Stimulated activated CD8-positive, alpha-beta memory T cell treated with anti-CD3 and anti-CD28 coated beads, Interleukin-2, amount 100 ng/mL, for 48 hours (primary cell): ENCODE data around the gene GYG1.

Experiments used
- DNase-seq, 2 donors: peaks; one replicate each; pipeline ENCODE4 v3.0.0-alpha.2; 2020; ENCODE audit warnings: low read depth in 2 of 2

The GYG1 gene

DNA sequence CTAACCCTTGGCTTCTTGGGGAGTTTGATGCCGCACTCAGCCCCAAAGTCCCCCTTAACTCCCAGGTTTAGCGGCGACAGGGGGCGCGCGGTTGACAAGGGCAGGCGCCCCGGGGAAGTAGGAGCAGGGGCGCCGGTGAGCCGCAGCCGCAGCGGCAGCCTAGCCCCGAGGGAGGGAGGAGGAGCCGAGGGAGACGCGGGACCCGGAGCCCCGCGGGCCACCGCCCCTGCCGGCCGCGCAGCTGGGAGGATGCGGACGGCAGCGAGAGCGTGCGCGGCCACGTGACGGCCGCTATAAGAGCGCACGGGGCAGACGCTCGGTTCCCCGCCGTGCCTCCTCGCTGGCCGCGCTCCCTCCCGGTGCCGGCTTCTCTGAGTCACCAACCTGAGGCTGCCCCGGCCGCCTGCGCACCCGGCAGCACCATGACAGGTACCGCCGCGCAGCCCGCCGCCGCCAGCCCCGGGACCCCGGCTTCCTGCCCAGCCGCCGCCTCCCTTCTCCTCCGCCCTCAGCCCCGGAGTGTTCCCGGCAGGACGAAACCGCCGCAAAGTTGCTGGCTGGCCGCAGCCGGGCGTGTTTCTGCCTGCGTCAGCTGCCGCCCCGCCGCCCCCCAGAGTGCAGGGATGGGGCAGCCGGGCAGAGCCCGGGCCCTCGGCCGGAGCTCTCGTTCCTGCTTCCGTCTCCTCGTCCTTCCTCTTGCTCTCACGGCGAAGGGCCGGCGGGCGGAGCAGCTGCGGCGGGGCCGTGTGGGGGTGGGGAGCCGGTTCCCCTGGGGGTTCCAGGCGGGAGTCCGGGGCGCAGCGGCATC, at the start of gene GYG1:
Gene GYG1 (plus strand): TSS at position 322 of the 808 bp plus-strand sequence. CDS start 101 bp downstream, at position 423.
- peak; percentile 59 to 66 for DNase-seq

DNA sequence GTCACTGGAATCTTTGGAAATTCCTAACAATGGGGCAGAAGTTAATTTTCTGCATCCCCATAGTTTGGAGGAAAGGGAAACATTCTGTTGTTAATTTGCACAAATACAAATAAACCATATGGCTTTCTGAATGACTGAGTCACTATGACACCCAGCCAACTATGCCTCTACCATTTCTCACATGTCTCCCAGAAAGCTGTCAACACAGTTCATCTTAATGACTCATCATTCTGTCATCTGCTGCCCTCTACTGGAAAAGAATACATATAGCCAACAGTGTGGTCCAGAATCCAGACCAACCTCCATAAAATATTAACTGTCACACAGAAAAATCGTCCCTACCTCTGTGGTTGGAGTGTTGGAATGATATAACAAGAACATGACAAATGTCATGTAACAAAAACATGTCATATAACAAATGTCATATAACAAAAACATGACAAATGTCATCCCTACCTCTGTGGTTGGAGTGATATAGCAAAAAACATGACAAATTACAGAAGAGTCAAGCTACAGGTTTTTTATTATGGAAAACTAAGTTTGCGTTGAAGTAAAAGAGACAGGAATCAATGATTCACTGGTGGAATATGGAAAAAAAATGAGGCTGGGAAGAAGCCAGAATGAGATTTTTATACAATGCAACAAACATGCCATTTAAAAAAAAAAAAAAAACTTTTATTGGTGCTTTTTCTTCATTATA, 47.7 kb upstream of the GYG1 start:
- no peak for DNase-seq

DNA sequence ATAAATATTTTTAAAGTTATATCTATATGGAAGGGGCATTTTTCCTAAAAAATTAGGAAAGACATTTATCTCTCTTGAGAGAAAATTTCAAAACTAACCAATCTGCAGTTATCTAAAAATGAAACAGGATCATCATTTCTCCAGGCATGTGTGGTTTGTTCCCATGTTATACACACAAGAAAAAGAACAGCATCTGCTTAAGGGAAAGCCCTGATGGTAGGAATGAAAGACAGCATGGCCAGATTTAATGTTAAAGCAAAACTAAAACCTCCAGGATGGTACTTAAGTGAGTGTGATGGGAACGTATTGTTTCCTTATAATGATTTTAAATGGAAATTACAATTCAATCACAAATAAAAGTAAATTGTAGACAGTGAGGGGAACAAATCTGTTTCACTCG, 46.2 kb upstream of the GYG1 start:
- no peak for DNase-seq

DNA sequence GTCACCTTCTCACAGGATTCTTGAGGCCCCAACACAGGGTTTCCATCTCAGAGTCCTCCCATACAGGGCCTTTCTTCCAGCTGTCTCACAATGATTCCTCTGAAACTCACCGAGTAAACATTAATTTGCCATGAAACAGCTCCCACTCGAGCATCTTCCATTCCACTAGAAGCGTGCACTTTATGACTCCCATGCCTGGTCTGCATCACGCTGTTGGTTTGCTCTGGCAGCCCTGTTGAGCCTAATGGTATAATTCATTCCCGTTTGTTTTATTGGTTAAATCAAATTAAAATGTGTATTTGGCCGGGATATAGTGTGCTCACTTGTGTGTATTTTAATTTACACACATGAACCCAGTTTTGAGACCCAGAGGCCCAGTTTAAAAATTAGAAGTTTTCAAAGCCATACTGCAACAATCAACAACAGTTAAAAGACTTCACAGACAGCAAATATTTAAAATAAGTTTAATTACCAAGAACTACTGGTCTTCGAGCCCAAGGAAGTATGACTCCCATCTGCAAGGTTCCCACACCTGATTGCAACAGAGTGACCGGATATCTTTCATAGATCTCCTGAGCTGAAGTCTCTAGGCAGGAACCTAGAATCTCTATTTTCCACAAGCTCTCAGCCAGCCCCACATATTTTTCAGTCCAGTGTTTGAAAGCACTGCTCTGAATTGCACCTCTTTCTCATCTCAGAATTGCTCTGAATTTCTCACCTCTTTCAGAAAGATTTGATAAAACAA, 42.3 kb upstream of the GYG1 start:
- no peak for DNase-seq

DNA sequence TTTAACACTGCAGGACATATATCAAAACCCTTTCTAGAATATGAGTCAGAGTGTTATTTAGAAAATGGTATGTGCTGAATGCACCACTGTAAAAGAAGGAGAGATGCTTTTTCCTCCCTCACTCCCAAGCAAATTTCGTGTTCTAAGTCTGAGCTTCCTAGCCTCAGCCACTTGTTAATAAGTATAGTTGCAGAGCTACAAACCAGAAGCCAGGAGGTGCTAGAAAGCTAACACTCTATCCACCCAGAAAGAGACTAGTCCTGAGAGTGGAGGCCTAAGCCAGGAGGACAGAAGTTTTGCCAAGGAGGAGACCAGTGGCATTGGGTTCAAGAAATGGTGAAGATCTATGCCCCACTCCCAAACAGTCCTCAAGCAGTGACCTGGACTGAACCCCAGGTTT, 40.5 kb upstream of the GYG1 start:
- DNase-seq, result no peak

DNA sequence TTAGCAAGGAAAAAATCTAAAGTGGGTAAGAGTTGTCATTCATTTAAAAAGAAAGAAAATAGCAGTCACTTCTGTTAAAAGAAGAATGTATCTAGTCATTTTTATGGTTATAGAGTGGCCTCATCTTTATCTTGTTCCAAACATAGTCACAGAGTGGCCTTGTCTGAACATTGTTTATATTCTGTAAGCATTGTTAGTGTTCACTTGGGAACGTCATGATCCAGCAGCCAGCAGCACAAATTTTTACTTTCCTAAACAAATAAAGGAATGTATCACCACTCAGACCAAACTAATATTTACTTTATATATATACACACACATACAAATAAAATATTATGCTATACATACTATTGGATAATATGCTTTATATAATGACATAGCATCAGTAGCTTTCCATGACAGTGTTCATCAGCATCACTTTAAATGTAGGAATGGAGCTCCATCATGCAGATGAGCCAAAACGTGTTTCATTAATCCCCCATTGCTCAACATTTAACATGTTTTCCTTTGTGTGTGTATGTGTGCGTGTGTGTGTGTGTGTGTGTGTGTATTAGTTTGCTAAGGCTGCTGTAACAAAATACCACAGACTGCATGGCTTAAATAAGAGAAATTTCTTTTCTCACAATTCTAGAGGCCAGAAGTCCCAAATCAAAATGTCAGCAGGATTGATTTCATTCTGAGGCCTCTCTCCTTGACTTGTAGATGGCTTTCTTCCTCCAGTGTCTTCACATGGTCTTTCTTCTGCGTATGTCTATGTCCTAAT, 39.6 kb upstream of the GYG1 start:
- DNase-seq, result no peak

DNA sequence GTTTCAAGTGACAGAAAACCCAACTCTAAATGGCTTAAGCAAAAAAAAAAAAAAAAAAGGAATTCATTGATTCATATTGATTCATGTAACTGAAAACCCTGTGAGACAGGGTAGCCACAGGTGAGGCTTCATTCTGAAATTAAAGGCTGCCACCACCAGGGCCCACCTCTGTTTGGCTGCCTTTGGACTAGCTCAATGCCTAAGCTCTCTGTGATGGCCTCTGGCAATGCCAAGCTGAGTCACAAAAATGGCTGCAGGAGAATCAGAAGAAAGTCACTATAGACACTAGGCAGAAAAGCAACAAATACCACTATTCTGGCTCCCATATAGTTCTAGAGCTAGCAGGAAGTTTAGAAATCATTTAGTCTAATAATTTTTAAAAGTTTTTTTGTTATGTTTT, 38.2 kb upstream of the GYG1 start:
- no peak for DNase-seq

DNA sequence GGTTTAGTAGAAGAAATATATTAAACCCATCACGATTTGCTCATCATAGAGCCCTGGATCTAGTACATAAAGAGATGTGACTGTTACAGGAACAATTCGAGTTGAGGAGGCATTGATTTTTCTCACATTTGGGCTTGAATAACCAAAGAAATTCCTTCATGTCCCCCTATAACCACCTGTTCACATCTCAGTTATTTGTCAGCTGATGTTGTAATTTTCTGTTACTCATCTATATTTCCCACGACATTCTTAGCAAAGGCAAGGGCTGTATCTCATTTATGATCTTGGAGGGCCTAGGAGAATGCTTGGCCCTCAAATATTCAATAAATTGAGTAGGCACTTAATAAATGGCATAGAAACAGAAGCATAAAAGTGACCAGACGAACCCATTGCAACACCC, 36.4 kb upstream of the GYG1 start:
- no peak for DNase-seq

DNA sequence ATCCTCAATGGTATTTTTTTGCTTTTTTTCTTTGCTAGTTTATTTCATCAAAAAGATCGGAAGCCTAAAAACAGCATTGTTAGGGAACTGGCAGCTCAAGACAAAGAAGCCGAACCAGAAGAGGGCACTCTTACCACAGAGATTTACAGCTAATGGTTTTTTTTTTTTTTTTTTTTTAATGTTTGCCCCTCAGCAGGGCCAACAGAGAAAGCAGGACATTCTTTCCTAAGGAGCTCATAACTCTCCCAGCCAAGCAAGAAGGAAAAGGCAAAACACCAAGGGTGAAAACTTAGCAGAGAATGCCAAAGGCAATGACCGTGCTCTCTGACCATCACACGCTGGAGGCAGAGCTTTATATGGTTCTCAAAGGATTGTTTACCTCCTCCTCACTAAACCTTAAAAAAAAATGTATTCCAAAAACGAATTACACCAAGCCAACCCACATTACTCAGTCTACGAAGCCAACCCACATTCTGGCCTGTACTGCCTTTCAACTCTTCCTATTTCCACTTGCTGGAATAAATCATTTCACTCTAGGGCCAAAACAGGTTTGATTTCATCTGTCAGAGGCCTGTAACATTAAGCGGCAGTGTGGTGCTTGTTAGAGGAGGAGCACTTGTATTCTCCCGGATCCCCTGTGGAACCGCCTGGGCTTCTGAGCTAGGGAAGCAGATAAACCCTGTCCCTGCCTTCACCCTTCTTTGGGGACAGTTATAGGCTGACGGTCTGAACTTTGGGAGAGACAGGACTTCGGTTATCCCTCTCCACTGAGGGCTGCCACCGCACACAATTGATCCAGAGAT, 35.6 kb upstream of the GYG1 start:
- no peak for DNase-seq

DNA sequence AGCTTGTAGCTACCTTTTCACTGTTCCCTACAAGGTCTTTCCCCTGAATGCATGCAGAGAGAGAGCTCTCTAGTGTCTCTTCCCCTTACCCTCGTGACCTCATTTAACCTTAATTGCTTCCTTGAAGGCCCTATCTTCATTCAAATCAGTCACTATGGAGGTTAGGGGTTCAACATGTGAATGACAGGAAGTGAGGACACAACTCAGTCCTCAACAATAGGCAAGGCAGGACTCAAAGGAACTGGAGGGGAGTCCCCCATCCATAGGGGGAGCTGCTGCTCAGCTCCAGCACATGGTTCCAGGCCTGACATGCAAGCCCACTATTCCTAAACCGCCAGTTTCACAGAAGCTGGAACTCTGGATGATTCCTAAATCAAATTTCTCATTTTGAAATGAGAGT, 33.8 kb upstream of the GYG1 start:
- no peak for DNase-seq

DNA sequence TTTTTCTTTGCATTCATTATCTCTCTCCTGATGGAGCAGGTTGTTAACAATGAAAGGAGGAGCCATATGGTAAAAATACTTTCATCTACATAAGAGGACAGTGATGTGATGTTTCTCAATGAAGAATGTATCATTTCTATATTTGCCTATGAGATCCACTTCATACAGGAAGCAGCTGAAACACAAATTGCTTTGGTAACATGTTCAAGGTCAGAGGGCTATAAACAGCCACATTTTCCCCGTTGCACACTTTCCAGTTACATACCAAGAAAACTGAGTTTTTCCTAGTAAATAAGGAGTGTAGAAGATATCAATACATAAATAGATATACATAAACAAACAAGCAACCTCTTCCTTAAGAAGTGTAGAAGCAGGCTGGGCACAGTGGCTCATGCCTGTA, 32.6 kb upstream of the GYG1 start:
- DNase-seq, result no peak

DNA sequence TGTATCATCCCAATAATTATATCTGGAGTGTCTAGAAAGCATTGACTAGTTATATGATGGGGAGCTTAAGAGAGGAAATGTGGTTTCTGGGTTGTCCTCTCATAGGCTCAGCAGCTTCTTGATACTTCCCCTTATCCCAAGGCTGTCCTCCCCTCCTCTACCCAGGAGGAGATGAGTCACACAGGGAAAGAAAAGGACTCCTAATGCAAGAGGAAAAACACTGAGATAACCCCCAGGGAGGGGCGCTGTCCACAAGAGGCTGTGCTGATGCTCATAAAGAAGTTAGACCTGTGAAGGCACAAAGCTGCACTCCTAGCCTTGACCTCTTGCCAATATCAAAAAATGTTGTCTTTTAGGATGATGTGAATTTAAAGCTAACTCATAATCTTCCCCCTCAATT, 28.8 kb upstream of the GYG1 start:
- no peak for DNase-seq

DNA sequence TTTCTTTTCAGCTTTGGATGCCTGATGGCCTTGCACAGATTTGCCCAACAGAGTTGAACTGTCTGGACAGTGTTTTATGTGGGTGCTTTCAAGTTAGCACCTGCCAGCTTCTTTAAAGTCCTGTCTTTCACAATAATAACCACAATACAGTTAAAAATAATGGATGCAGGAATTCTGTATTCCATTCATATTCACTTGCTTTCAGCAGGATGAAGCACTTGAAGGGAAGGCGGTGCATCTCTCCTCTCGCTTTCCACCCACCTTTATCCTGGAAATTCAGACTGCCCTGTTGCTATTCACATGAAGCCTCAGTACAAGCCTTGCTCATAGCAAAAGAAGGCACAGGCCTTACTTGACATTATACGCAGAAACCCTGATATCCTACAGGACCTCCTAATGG, 26.5 kb upstream of the GYG1 start:
- DNase-seq, result no peak

DNA sequence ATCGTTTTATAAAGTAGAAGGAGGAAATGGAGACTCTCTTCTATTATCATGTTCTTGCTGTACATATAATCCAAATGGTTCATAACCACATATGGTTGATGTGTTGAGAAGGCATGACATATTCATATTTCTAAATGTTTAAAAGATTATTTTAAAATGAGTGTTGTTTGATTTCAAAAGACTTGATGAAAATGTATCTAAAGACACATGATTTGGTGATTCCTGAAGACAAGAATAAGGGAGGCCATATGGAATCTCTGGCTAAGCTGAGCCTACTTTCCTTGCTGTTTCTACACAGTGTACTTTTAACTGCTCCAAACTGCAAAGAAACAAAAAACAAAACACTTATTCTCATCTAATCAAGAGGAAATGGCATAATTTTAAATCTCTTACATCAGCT, 23.0 kb upstream of the GYG1 start:
- no peak for DNase-seq

DNA sequence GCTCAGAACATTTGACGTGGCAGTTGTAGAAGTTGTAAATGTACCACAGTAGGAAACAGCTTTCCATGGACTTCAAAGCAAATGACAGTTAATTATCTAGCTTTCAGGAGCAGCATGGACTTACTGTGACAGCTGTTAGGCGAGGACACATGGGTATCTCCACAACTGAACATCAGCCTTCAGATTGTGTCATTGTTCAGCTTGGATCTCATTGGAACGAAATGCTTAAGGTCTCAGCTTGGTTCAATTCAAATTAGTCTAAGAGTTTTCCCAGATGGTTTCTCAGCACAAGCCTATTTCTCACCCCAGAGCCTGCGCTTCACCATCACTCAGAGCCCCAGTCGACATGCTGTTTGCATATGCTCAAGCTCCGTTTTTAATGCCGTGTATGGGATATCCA, 21.1 kb upstream of the GYG1 start:
- DNase-seq, result no peak

DNA sequence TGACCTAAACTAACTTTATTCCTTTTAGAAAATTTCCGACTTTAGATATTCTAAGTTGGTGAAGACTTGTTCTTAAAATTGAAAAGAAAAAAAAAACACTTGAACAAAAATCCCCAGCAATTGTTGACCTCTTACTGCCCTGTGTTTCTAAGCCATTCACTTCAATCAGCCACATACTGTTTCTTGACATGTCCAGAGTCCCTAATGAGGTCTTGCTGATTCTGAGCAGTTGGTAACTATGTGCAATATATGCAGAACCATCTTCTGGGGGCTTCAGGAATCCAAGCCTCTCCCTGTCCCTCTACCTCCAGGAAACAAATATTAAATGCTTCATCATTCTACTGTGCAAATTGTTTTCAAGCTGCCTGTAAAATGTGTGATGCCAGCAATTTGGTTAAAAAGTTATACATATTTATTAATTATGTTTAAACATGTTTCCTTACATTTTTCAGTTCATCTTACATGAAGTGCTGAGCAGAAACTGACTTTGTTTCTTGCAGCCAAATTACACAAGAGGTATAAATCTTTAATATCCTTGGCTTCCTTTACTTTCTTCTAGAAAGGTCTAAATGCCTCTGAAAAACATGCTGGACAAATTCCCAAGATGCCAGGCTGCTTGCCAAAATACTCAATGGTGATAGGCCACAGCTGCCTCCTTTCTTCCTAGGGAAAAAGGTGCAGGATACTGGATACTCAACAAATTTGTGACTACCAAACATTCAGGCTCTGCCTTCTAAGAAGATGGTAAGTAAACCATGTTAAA, 19.8 kb upstream of the GYG1 start:
- no peak for DNase-seq

DNA sequence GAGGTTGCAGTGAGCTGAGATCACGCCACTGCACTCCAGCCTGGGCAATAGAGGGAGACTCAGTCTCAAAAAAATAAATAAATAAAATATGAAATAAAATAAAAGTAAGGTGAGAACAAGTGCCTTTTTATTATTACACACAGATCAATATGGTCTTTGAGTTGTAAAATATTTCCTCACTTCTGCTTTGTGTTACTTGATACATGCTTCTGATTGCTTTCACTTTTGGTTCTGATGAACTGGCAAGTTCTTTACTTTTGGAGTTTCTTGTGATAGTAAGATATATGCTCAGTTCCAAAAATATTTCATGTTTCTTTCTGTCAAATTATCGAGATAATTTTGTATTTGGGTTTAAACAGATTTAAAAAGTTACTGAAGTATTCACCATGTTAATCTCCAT, 16.6 kb upstream of the GYG1 start:
- no peak for DNase-seq

DNA sequence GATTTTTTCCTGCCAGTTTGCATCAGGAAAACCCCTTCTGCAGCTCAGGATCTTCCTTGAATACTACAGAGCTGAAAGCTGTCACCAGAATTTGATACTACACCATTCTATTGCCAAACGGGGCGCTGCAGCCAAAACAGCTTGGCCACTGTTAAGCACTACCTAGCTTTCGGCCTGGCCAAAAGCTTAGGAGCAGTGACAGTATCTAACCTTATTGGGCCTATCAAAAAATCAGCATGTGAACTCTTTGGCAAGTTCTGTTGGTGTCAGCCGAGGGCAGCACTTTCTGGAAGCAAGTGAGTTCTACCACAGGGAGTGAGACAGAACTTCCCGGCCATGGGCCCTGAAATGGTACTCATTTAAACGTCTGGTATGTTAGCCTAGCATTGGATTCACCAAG, 16.1 kb upstream of the GYG1 start:
- no peak for DNase-seq

DNA sequence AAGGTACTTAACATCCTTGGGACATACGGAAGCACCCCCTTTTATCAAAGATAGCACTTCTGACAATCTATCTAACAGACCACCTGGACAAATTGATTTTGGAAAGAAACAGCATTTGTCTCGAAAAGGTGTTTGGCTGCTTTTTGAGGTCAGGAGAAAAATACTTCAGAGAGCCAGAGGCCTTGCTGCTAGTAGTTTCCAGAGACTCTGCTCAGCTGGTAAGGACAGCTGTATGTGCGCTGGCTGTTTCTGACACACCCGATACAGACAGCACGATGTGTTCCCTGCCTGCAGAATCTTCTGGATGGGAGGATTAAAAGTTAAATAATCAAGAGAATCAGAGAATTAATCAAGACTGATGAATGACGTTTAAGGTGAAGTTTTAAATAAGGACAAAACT, 15.6 kb upstream of the GYG1 start:
- DNase-seq, result no peak

DNA sequence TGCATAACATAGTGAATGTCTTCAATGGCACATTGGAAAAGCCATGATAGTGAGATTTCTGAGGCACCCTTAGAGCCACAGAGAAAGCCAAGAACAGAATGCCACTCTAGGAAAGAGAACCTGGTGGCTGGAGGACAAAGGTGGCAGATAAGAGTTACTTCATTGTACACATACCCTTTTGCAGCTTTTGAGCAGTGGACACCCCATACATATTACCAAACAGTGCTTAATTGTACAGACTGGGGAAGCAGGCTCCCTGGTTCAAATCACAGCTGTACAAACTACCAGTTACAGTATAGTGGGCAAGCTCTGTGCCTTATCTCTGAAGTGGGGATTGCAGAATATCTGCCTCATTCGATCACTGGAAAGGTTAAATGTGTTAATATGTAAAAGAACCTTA, 10.1 kb upstream of the GYG1 start:
- DNase-seq, result no peak
